ENCODE results near the gene MEIOSIN. TPM values are rescaled to one million over a fixed set of nuclear protein-coding genes. Genes with fewer than 3 reads are reported as not detected.

The MEIOSIN gene
- total RNA-seq, 1 donor from 2014 or later = not detected

DNA sequence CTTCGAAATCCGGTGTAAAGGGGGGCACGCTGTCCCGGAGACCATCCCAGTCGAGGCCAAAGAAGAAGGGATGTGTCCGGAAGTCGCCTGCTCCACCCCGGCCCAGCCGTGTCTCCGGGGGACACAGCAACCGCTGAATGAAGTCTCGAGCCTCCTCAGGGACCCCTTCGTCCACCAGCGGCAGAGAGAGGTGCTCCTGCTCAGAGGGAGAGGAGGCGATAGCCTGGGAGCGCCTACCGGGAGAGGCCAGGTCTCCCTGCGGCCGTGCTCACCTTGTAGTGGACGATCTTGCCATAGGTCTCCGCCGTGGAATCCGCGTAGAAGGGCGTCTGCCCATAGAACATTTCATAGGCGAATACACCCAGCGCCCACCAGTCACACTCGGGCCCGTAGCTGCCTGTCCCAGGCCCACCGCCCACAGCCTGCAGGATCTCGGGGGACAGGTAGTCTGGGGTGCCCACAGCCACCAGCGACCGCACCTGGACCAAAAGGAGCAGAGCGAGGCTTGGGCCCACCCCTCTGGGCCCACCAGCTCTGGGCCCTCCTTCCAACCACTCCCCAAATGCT, 44.2 kb downstream of the MEIOSIN start:
- intact Hi-C loops (cut with micrococcal nuclease) = no loop called here

DNA sequence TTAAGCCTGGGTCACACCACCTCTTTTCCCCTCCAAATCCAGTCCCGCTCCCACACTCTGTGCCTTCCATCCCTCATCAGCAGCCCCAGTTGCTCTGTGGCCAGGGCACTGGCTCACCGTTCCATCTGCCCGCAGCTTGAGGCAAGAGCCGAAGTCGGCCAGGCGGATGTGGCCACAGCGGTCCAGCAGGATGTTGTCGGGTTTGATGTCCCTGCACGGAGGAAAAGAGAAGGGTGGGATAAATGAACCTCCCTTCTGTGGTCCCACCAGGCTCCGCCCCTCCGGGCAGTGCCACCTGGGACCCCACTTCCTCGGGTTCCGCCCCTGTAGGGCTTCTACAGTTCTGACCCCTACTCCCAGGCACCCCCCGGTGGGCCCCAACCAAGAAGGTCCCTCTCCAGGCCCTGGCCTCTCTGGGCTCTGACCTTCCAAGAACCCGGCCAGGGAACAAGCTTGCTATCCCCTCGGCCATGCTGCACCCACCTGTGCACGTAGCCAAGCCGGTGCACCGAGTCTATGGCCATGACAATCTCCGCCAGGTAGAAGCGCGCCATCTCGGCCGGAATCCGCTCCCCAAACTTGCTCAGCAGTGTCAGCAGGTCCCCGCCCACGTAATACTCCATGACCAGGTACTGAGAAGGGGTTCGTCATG, 44.9 kb downstream of the MEIOSIN start:
- intact Hi-C loops (cut with micrococcal nuclease) = no loop called here

DNA sequence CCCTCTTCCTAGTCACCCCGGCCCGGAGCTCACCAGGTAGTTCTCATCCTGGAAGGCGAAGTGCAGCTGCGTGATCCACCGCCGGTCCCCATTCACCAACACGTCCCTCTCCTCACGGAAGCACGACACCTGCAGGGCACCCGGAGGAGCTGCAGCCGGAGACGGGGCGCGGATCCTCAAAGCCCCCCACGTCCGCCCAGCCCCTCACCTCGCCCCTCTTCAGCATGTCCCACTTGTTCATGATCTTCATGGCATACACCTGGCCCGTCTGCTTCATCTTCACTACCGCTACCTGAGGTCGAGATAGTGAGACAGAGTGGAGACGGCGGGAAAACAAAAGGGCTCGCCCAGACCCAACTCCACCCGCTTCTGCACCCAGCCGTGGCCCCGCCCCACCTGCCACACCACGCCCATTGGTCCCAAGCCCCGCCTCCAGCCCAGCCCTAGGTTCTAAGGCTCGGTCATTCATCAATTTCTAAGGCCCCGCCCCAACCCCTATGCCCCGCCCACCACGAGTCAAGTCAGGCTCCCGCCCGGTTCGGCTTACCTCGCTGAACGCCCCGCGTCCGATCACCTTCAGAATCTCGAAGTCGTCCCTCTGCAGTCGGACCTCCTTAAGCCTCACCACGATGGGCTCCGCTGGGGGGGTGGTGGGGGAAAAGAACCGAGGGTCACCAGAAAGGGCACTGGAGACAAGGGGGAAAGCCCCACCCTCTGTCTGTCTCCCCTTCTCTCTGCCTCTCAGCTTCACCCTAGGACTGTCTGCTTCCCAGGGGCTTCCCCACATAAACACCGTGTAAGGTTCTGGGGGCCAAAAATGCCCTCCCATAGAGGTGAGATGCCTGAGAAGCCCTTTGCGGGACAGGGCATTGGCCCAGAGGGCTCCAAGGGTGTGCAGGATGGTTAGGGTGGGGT, 46.2 kb downstream of the MEIOSIN start:
- intact Hi-C loops (cut with micrococcal nuclease) = loop anchor here (1.0 kb wide), 1 partner anchor 9 kb away; no protein-coding TSS in a partner anchor

DNA sequence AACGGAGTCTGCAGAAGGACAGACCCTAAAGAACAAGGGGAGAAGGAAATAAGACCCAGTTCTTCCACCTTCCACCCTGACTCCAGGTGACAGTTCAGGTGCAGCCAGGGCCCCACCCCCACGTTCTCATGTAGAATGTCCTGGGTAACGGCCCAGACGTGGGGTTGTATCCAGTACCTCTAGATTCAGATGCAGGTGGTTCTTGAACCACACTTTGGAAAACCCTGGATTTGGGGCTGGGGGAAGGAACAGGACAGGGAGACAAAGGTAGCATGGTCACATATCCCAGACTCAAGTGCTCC, 46.9 kb downstream of the MEIOSIN start:
- intact Hi-C loops (cut with micrococcal nuclease) = no loop called here

DNA sequence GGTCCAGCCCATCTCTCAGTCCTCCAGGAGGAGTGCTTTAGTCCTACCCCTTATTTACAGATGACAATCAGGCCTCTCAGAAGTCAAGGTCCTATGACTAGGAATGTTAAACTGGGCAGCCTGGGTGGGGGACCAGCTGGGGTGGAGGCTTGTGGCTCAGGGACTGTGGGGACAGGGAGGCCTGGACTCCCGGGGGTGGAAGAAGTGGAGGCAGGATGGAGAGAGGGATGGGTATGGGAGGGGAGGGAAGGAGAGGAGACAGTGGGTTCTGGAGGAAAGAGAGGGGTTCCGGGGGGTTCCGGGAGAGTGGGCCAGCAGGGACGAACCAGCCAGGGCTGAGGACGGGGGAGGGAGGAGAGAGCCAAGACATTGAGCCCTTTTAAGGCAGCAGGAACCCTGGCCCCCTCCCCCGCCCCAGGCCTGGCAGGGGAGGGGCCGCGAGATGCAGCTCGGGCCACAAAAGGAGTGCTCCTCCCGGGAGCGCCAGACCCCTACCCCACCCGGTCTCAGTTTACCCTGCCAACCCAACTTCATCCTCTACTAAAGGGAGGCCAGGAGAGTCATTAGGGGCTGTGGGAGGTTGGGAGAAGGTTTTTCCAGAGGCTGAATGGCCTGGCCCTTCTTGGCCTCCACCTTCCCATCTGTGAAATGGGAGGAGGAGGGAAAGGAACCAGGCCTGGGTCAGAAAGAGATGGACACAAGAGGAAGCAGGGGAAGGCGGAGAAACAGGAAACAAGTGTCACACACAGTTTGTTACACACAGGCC, 47.4 kb downstream of the MEIOSIN start:
- intact Hi-C loops (cut with micrococcal nuclease) = no loop called here

DNA sequence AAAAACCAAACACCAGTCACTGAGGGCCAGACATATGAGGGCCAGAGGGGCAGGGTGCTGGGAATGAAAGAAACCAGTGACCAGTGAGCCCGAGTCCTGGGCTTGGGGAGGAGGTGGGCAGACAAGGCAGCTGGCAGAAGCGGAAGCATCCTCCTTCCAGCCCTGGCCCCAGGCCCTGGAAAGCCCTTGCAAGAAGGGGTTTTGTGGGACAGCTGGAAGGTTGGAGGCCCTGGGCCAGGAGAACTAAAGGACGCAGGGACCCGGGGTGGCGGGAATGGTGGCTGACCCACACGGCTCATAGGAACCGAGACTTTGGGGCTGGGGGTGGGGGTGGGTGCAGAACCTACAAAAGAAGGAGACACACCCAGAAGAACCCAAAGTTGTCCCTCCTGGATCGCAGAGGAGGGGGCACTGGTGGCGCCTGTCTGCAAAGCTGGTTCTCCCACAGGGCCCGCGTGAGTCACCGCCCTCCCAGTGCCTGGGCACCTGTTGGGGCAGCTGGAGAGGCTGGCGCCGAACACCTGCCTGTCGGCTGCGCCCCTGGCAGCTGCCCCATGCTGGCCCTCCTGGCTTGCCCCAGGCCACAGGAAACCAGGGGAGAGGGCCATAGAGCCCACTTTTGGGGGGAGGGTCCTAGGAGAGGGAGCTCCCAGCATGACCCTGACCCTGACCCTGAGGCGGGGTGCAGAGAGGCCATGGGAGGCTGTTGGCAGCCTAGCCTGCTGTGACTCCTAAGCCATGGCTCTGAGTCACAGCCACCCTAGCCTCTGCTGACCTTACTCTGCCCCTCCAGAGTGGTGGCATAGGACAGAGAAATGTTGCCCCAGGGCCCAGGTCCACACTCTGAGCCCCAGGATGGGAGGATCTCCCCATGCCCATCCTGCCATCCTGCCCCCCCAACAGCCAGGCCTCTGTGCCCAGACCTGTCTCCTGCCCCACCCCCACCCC, 48.2 kb downstream of the MEIOSIN start:
- intact Hi-C loops (cut with micrococcal nuclease) = no loop called here

DNA sequence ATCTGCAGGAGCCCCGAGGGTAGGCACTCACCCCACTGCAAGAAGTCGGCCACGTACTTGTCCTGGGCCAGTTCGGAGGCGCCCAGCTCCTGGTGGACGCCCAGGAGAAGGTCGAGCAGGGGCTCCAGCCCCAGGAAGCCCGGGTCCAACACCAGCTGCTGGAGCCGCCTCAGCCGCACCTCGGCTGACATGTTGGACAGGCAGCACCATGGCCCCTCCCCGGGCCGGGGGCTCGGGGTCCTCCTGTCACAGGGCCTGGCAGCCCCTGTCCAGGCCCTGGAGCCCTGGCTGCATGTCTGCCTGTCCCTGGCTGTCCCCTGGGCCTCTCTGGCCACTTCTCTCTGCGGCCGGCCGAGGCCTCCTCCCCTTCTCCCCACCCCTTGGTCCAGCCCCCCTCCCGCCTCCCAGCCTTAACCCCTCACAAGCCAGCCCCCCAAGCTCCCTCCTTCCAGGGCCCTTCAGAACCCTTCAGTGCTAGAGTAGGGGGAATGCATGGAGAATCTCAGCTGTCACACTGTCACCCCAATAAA, 49.0 kb downstream of the MEIOSIN start, which contains the start of gene DMPK:
DMPK (minus strand) TSS at position 329 of the 530 bp plus-strand sequence; CDS start at position 191, 138 bp downstream.
- intact Hi-C loops (cut with micrococcal nuclease) = no loop called here

DNA sequence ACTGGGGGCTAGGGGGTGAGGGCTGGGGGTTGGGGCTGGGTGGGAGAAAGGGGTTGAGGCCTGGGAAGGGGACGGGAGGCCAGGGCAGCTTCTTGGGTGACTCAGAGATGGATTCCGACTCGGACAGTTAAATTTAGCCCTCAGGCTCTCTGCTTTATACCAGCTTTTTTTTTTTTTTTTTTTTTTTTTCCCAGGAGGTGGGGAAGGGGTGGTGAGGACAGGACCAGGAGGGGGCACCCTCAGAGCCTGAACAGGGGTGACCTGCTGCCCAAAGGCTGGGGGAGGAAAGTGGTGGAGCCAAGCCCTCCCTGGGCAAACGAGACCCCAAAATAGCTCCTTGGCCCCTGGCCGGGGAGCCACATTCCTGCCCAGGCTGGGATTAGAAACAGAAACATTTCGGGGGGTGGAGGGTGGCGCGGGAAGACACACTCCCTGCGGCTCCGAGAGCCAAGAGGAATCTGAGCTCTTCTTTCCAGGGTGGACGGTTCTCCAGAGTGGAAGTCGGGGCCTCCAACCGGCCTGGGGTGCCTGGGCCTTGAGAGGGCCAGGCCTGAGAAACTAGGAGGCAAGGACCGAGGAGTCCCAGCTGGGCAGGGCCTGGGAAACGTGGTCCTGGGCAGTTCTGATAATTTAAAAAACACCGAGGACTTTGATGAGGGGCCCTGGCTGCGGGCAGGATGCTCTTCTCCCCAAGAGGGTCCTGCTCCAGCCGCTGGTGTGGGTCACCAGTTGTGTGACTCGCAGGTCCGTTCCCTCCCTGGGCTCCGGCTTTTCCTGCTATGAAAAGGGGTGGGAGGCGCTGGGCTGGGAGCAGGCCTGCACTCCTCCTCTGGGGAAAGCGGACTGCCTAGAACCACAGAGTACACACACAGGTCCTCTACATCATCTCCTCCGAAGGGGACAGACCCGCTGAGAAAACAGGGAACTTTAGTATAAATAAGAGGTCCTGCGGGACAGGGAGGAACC, 49.9 kb downstream of the MEIOSIN start:
- intact Hi-C loops (cut with micrococcal nuclease) = no loop called here

DNA sequence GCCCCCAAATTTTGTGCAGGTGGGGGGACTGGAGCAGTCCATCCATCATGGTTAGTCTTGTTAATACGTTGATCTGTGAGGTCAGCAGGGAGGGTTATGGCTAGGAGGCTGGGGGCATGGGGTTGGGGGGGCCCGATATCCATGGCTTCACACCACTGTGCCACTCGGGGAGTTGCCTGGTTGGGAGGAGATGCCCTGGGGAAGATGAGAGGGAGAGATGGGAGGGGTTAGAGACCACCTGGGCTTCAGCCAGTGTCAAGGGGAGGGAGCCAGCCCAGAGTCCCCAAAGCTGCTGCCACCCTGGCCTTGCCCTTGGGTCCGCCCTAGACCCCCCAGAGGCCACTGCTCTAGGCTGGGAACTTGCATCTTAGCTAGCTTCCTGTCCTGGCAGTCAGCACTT, 50.9 kb downstream of the MEIOSIN start:
- intact Hi-C loops (cut with micrococcal nuclease) = no loop called here

DNA sequence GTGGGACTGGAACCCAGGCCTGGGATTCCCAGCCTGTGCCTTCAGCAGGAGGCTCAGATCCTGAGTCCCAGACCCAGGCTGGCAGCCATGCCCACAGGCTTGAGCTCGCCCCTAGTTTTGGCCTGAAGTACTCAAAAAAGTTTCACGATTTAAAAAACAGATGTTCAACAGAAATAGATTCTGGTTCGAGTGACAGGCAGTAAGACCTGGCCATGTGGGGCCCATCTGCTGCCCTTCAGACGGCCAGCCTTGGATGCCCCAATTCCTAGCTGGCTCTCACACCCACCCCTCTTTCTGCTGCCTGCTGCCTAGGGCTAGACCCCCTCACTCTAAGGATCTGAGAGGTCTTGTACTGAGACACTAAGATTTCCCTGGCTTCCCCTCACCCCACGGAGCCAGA, 51.9 kb downstream of the MEIOSIN start:
- intact Hi-C loops (cut with micrococcal nuclease) = no loop called here

DNA sequence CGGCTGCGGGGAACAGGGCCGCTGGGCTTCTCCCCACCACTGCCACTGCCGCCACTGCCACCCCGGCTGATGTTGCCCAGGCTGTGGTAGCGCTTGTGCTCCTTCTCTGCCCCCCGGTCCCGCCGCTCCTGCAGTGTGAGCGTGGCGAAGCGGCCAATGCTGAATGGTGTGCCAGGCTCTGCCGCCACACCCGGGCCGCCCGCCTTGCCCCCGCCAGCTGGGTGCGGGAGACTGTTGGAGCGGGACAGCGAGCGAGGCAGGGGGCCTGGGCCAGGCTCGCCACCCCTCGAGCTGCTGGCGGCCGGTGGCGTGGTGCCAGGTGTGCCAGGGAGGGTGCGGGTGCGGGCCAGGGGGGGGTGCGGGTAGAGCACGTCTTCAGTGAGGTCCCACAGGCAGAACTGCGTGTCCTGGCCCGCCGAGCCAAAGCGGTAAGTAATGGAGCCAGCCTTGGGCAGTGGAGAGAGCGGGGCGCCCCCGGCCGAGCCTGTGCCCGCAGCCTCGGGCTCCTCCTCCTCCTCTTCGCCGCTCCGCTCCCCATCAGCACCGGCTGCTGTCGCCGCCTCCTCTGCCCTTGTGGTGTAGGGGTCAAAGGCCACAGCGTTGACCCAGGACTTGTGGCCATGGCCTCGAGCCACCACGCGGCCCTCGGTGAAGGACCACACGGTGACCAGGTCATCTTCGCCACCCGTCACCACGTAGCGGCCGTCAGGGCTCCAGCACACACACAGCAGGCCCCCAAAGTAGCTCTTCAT, 52.7 kb downstream of the MEIOSIN start:
- intact Hi-C loops (cut with micrococcal nuclease) = no loop called here

DNA sequence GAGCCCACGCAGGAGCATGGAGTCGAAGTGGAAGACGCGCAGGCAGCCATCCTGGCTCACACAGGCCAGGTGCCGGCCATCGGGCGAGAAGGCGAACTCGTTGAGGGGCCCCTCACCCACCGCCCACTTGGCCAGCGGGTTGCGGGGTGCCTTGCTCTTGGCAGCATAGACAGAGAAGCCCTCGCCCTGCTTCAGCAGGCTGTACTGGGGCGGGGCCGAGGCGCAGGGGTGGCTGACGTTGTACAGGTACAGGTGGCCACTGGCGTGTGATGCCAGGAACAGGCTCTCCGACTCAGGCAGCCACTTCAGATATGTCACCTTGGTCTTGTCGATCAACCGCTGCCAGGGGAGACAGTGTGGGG, 53.3 kb downstream of the MEIOSIN start:
- intact Hi-C loops (cut with micrococcal nuclease) = no loop called here

DNA sequence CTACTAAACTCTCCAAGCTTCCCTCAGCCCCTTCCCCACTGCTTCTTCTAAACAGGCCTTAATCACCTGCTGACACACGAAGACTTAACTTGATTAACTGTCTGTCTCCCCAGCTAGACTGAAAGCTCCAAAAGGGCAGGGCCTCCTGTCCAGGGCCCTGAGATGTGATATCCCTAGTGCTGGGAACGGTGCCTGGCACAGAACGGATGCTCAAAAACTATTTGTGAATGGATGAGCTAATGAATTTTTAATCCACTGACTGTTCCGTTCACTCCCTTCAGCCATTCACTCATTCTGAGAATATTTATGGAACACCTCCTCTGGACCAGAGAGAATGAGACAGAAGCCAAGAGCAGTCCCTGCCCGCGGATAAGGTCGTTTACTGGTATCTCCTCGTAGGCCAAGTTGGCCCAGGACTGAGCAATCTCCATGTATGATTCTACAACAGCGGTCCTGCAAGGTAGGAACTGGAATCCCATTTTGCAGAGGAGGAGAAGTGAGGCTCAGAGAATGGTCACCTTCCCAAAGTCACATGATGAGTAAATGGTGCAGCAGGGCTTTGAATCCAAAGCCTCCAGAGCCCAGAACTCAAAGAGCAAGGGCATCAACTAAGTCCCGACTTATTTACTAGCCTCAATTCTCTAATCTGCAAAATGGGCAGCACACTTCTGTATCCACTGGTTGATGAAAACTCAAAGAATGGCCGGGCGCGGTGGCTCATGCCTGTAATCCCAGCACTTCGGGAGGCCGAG, 56.0 kb downstream of the MEIOSIN start:
- intact Hi-C loops (cut with micrococcal nuclease) = no loop called here

DNA sequence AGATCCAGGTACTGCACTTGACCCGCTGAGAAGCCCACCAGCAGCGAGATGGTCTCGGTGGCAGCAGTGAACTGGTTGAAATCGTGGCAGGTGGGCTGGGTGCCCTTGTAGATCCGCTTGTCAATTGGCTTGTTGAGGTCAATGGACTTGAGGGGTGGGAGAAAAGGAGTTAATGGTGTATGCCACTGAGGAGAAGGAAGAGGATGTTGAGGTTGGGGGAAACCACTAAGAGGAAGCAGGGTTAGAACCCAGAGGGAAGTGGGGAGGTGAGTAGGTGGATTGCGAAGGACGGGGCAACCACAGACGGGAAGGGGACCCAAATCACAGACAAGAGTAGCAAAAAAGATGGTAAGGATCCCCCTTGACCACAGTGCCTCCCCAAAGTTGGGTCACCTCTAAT, 57.7 kb downstream of the MEIOSIN start:
- intact Hi-C loops (cut with micrococcal nuclease) = loop anchor here (5.0 to 10.0 kb wide), 3 partner anchors 74 to 1726 kb away; partner anchors contain the start of genes NAPA and OPA3

DNA sequence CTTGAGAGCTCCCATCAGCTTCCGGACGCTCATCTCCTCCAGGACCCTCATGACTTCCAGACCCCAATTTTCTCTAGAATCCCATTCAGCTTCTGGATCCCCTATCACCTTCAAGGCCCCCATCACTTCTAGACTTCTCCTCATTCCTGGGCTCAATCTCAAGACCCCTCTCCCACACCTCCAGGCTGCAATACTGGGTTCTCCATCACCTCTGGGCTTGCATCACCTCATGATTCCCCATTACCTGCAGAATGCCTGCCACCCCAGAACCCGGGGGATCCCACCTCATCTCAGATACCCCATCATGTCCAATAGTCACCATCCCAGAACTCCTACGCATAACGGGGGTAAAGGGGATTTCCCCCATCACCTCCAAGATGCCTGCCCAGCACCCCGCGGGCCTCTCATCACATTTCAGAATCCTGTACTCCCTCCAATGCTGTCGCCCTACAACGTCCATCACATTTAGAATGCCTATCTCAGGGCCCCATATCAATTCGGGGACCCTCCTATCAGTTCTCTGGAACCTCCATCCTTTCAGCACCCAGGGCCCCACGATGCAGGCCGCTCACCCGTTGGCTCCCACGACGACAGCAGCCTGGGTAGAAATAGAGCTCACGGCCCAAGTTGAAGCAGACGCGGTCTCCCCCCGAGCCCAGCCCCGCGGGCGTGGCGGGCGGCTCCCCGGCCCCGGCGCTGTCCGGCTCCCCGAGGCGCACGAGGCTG, 58.7 kb downstream of the MEIOSIN start:
- intact Hi-C loops (cut with micrococcal nuclease) = loop anchor here (1.0 to 10.0 kb wide), 5 partner anchors 22 to 1725 kb away; partner anchors contain the start of genes NAPA, OPA3 and SYMPK

DNA sequence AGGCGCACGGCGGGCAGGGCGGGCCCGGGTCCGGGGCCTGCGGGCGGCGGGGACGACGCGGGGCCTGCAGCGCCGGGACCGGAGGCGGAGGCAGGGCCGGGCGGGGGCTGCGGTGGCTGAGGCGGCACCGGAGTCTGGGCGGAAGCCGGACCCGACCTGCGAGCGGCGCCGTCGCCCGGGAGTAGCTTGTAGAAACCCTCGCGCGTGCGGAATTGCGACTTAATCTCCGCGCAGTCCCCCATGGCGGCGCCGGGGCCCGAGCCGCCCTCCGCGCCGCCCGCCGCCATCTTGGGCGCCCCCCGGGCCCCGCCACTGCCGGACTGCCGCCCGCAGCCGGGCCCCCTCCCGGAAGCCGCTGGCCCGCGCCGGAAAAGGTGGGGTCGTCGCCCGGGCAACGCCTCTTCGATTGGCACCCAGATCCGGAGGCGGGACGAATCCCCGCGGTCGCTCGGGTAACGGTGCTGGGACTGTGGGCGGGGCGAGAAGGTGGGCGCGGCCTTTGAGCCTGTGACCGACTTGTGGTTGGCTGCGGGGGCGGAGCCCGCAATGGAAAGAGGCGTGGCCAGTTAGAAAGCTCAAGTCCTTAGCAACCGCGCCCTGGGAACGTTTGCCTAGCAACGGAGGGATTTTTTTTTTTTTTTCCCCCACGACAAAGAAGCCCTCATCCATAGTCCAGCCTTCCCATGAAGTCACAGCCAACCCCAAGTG, 59.4 kb downstream of the MEIOSIN start, which contains the start of gene DMWD:
DMWD (minus strand) TSS at position 376 of the 708 bp plus-strand sequence; CDS start at position 287, 89 bp downstream.
- intact Hi-C loops (cut with micrococcal nuclease) = loop anchor here (1.0 to 10.0 kb wide), 5 partner anchors 22 to 1725 kb away; partner anchors contain the start of genes NAPA, OPA3 and SYMPK
